Memory B cell (primary cell): ENCODE results near the gene SYNJ2.

ENCODE experiments used
- ATAC-seq: fragments of 150-1000 bp; cut with Tn5 transposase; 2 replicates; pipeline ENCODE4 v1.10.0; 2021; ENCODE audit warnings: low read depth, mild to moderate bottlenecking, moderate library complexity
- DNase-seq, 2 donors: peaks; one replicate each; pipeline ENCODE4 v3.0.0; 2022; ENCODE audit warnings: low spot score in 2 of 2
- H3K27ac Mint-ChIP-seq: one replicate; pipeline ENCODE4 v1.8.0; 2022; ENCODE audit warnings: mild to moderate bottlenecking, moderate library complexity, mixed read lengths
- H3K27me3 Mint-ChIP-seq: one replicate; pipeline ENCODE4 v1.8.0; 2022; ENCODE audit warnings: mixed read lengths
- H3K36me3 Mint-ChIP-seq: one replicate; pipeline ENCODE4 v1.8.0; 2022; ENCODE audit warnings: mild to moderate bottlenecking, mixed read lengths
- H3K4me1 Mint-ChIP-seq: one replicate; pipeline ENCODE4 v1.8.0; 2022; ENCODE audit warnings: mixed read lengths
- H3K4me3 Mint-ChIP-seq: one replicate; pipeline ENCODE4 v1.8.0; 2022; ENCODE audit warnings: mild to moderate bottlenecking, moderate library complexity, mixed read lengths
- H3K9me3 Mint-ChIP-seq: one replicate; pipeline ENCODE4 v1.8.0; 2022; ENCODE audit warnings: mixed read lengths

SYNJ2 gene

GRCh38 chr6:158057213-158057987 is 75.7 kb downstream of the SYNJ2 start:
- H3K4me3 Mint-ChIP-seq: no peak overlapping the region

GRCh38 chr6:158058171-158058651 is 76.5 kb downstream of the SYNJ2 start:
- H3K9me3 Mint-ChIP-seq: no peaks in the 10 kb centered on the region
- peaks cover 16% of the 10 kb centered on the region for H3K36me3 Mint-ChIP-seq
- no peaks in the 10 kb centered on the region for H3K27me3 Mint-ChIP-seq
- peaks cover 9% of the 10 kb centered on the region for H3K4me1 Mint-ChIP-seq
- ATAC-seq (no peak), DNase-seq (no peak)
- H3K27ac Mint-ChIP-seq: no peak overlapping the region
- no peak overlapping the region for H3K4me3 Mint-ChIP-seq

More at GRCh38 chr6:158057213-158057987, 75.7 kb downstream of the SYNJ2 start:
- DNase-seq: no peak
- H3K9me3 Mint-ChIP-seq: no peaks in the 10 kb centered on the region
- H3K4me1 Mint-ChIP-seq: peaks cover 9% of the 10 kb centered on the region
- ATAC-seq: peak; percentile 44
- H3K36me3 Mint-ChIP-seq: peaks cover 15% of the 10 kb centered on the region
- no peak overlapping the region for H3K27ac Mint-ChIP-seq
- H3K27me3 Mint-ChIP-seq: no peaks in the 10 kb centered on the region

GRCh38 chr6:158059108-158059507 is 77.4 kb downstream of the SYNJ2 start:
- Mint-ChIP-seq H3K9me3 (no peaks in the 10 kb centered on the region), H3K4me3 (no peak overlapping the region), H3K27ac (no peak overlapping the region), H3K27me3 (no peaks in the 10 kb centered on the region), H3K36me3 (peaks cover 12% of the 10 kb centered on the region), H3K4me1 (peaks cover 5% of the 10 kb centered on the region)
- ATAC-seq (no peak), DNase-seq (no peak)

- DNase-seq (no peak), ATAC-seq (no peak)
- Mint-ChIP-seq H3K27me3 (no peaks in the 10 kb centered on the region), H3K36me3 (peaks cover 13% of the 10 kb centered on the region), H3K27ac (no peak overlapping the region), H3K9me3 (no peaks in the 10 kb centered on the region), H3K4me3 (no peak overlapping the region), H3K4me1 (peaks cover 4% of the 10 kb centered on the region)
Observed at GRCh38 chr6:158060455-158061360, 79.0 kb downstream of the SYNJ2 start.

- no peak for ATAC-seq
- H3K27ac Mint-ChIP-seq: no peak overlapping the region
- no peak overlapping the region for H3K4me3 Mint-ChIP-seq
- no peak for DNase-seq
- peaks cover 4% of the 10 kb centered on the region for H3K4me1 Mint-ChIP-seq
- no peaks in the 10 kb centered on the region for H3K9me3 Mint-ChIP-seq
- H3K27me3 Mint-ChIP-seq: no peaks in the 10 kb centered on the region
- H3K36me3 Mint-ChIP-seq: peaks cover 17% of the 10 kb centered on the region
Observed at GRCh38 chr6:158061361-158061708, 79.7 kb downstream of the SYNJ2 start.

- Mint-ChIP-seq H3K9me3 (no peaks in the 10 kb centered on the region), H3K4me3 (no peak overlapping the region), H3K4me1 (peaks cover 4% of the 10 kb centered on the region), H3K27me3 (no peaks in the 10 kb centered on the region), H3K36me3 (peaks cover 19% of the 10 kb centered on the region), H3K27ac (no peak overlapping the region)
- ATAC-seq: no peak
- no peak for DNase-seq
Observed at GRCh38 chr6:158061709-158062461, 80.2 kb downstream of the SYNJ2 start.

GRCh38 chr6:158063736-158064135 is 82.1 kb downstream of the SYNJ2 start:
- no peak overlapping the region for H3K27ac Mint-ChIP-seq
- ATAC-seq (no peak), DNase-seq (no peak)
- H3K27me3 Mint-ChIP-seq: no peaks in the 10 kb centered on the region
- H3K9me3 Mint-ChIP-seq: no peaks in the 10 kb centered on the region
- no peak overlapping the region for H3K4me3 Mint-ChIP-seq
- peaks cover 19% of the 10 kb centered on the region for H3K36me3 Mint-ChIP-seq
- H3K4me1 Mint-ChIP-seq: no peaks in the 10 kb centered on the region

GRCh38 chr6:158064725-158065251 is 83.1 kb downstream of the SYNJ2 start:
- Mint-ChIP-seq H3K27ac (no peak overlapping the region), H3K4me3 (no peak overlapping the region), H3K36me3 (peaks cover 19% of the 10 kb centered on the region), H3K9me3 (no peaks in the 10 kb centered on the region), H3K4me1 (no peaks in the 10 kb centered on the region), H3K27me3 (no peaks in the 10 kb centered on the region)
- no peak for DNase-seq
- ATAC-seq: no peak

- Mint-ChIP-seq H3K36me3 (peaks cover 19% of the 10 kb centered on the region), H3K27me3 (no peaks in the 10 kb centered on the region), H3K4me1 (no peaks in the 10 kb centered on the region), H3K27ac (no peak overlapping the region), H3K4me3 (no peak overlapping the region), H3K9me3 (no peaks in the 10 kb centered on the region)
- ATAC-seq: no peak
- DNase-seq: no peak
Observed at GRCh38 chr6:158066136-158066781, 84.6 kb downstream of the SYNJ2 start.

- no peak overlapping the region for H3K4me3 Mint-ChIP-seq
- no peak overlapping the region for H3K27ac Mint-ChIP-seq
- H3K27me3 Mint-ChIP-seq: no peaks in the 10 kb centered on the region
- peaks cover 12% of the 10 kb centered on the region for H3K36me3 Mint-ChIP-seq
- ATAC-seq (no peak), DNase-seq (no peak)
- no peaks in the 10 kb centered on the region for H3K9me3 Mint-ChIP-seq
- H3K4me1 Mint-ChIP-seq: peaks cover 2% of the 10 kb centered on the region
Observed at GRCh38 chr6:158067436-158068015, 85.9 kb downstream of the SYNJ2 start.

- Mint-ChIP-seq H3K27ac (no peak overlapping the region), H3K4me1 (peaks cover 2% of the 10 kb centered on the region), H3K4me3 (no peak overlapping the region), H3K27me3 (no peaks in the 10 kb centered on the region), H3K36me3 (peaks cover 12% of the 10 kb centered on the region), H3K9me3 (no peaks in the 10 kb centered on the region)
- no peak for ATAC-seq
- DNase-seq: no peak
Observed at GRCh38 chr6:158068156-158068892, 86.7 kb downstream of the SYNJ2 start.

- H3K4me1 Mint-ChIP-seq: peaks cover 2% of the 10 kb centered on the region
- H3K27me3 Mint-ChIP-seq: no peaks in the 10 kb centered on the region
- no peak overlapping the region for H3K27ac Mint-ChIP-seq
- H3K36me3 Mint-ChIP-seq: peaks cover 8% of the 10 kb centered on the region
- ATAC-seq: no peak
- H3K9me3 Mint-ChIP-seq: no peaks in the 10 kb centered on the region
- H3K4me3 Mint-ChIP-seq: no peak overlapping the region
- no peak for DNase-seq
Observed at GRCh38 chr6:158068893-158069799, 87.5 kb downstream of the SYNJ2 start.
